Esophagus muscularis mucosa (tissue), 3 donors: ENCODE data around the gene MYO1E.

Source experiments
- CTCF ChIP-seq, 3 experiments: fragments of 200-600 bp in 2 of 3; fragments of 450-650 bp in 1 of 3; sonication (generic) in 2 of 3; IDR thresholded peaks; one replicate each; pipeline ENCODE4 v1.5.1; 2017 to 2019; ENCODE audit warnings: antibody characterized with exemption in 3 of 3, mild to moderate bottlenecking in 2 of 3, moderate library complexity in 1 of 3
- EP300 ChIP-seq: sonication (generic); formaldehyde crosslinking; IDR thresholded peaks from one replicate; pipeline ENCODE4 v1.6.1; 2017; ENCODE audit warnings: antibody characterized with exemption

GRCh38 chr15:59377924-59378323 lies 5.3 kb upstream of the MYO1E start:
- TF ChIP-seq CTCF (IDR thresholded peaks at IDR 0.05) (no peak), EP300 (no peak)
